Dedifferentiated amniotic fluid mesenchymal stem cell (primary cell): ENCODE data around the gene TWF1.

Source experiments
- DNase-seq: peaks from one replicate; pipeline ENCODE4 v3.0.0-alpha.2; 2016; ENCODE audit errors: extremely low spot score

Gene TWF1

GRCh38 chr12:43805860-43806736 is at the start of gene TWF1:
Gene TWF1 (minus strand): TSS chr12:43806317. CDS start chr12:43806245, 72 bp downstream.
- DNase-seq: peak; percentile 70

- no peak for DNase-seq
Measured at GRCh38 chr12:43852744-43853143, 46.6 kb upstream of the TWF1 start.

GRCh38 chr12:43848786-43849185 is 42.7 kb upstream of the TWF1 start:
- no peak for DNase-seq

GRCh38 chr12:43848226-43848507 is 42.0 kb upstream of the TWF1 start:
- DNase-seq: no peak

- peak; percentile 63 for DNase-seq
Measured at GRCh38 chr12:43847425-43848225, 41.5 kb upstream of the TWF1 start.

- DNase-seq: no peak
Measured at GRCh38 chr12:43842259-43842658, 36.1 kb upstream of the TWF1 start.

GRCh38 chr12:43841253-43841652 is 35.1 kb upstream of the TWF1 start:
- no peak for DNase-seq

- DNase-seq: no peak
Measured at GRCh38 chr12:43840338-43840737, 34.2 kb upstream of the TWF1 start.

- DNase-seq: peak; percentile 39
Measured at GRCh38 chr12:43836475-43836989, 30.4 kb upstream of the TWF1 start.

- DNase-seq: peak; percentile 28
Measured at GRCh38 chr12:43835656-43836474, 29.7 kb upstream of the TWF1 start, which contains the start of gene TMEM117. Gene TMEM117 (plus strand): TSS chr12:43836081.

- DNase-seq: no peak
Measured at GRCh38 chr12:43835264-43835655, 29.1 kb upstream of the TWF1 start.

- no peak for DNase-seq
Measured at GRCh38 chr12:43832463-43833168, 26.5 kb upstream of the TWF1 start.

- no peak for DNase-seq
Measured at GRCh38 chr12:43827093-43827492, 21.0 kb upstream of the TWF1 start.

- DNase-seq: peak; percentile 63
Measured at GRCh38 chr12:43826681-43827080, 20.6 kb upstream of the TWF1 start.

GRCh38 chr12:43824207-43824775 is 18.2 kb upstream of the TWF1 start:
- DNase-seq: no peak

GRCh38 chr12:43816168-43816567 is 10.1 kb upstream of the TWF1 start:
- DNase-seq: no peak

GRCh38 chr12:43815416-43815815 is 9.3 kb upstream of the TWF1 start:
- DNase-seq: no peak

- no peak for DNase-seq
Measured at GRCh38 chr12:43812926-43813325, 6.8 kb upstream of the TWF1 start.

- DNase-seq: no peak
Measured at GRCh38 chr12:43812057-43812456, 5.9 kb upstream of the TWF1 start.

GRCh38 chr12:43807386-43807785 is 1.3 kb upstream of the TWF1 start:
- no peak for DNase-seq

- DNase-seq: no peak
Measured at GRCh38 chr12:43806737-43807072, 588 bp upstream of the TWF1 start.
